B cell (primary cell): Measurements from ENCODE around the gene DIP2A.

Source experiments
- CTCF ChIP-seq: fragments of 200-600 bp; IDR thresholded peaks from one replicate; pipeline ENCODE4 v1.8.0; 2022; ENCODE audit warnings: antibody characterized with exemption, mild to moderate bottlenecking
- EZH2 ChIP-seq: IDR thresholded peaks from 2 replicates; pipeline ENCODE4 v1.6.1; 2012; ENCODE audit warnings: borderline replicate concordance, low read depth, mild to moderate bottlenecking, moderate library complexity, low read length; ENCODE audit not compliant: insufficient read depth, poor library complexity, severe bottlenecking

DNA sequence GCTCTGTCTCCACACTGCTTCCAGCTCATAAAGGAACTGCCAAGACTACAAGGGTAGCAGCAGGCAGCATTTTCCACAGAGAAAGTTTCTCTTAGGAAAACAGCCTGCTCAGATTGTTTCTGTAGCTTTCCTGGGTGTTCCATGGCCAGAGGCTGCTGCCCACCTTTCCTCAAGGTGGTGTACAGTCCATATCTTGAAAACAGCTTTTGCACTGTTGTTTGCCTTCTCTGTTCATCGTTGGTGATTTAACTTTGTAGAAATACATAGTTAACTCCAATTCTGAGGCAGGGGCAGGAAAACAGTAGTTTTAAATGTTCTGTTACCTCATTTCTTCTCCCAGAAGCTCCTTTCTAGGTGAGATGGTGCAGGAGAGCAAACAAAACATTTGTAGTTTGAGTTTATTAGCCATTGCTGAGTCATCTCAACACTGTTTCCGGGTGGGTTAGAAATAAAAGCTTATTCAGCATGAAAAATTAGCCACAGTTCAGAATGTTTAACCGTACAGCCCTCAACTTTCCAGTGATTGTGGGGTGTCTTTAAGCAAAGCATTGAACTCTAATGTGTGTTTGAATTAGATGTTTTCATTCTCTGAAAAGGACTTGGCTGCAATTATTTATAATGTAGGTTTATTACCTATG lies 41.7 kb downstream of the DIP2A start:
- TF ChIP-seq CTCF: no peak
- TF ChIP-seq EZH2: no peak
